PFSK-1 (cell line): Measurements from ENCODE around the gene LHX4.

Experiments
- REST ChIP-seq, 2 experiments: IDR thresholded peaks; 2 replicates each; pipeline versions ENCODE4 v1.6.1 to v1.8.0; 2011 to 2012; ENCODE audit warnings: low read depth in 2 of 2, low read length in 2 of 2, control low read depth in 1 of 2, inconsistent platforms in 1 of 2, mild to moderate bottlenecking in 1 of 2, moderate library complexity in 1 of 2; ENCODE audit not compliant: insufficient read depth in 1 of 2
- TAF1 ChIP-seq: IDR thresholded peaks from 2 replicates; pipeline ENCODE4 v1.6.1; 2012; ENCODE audit warnings: low read length, control low read depth, borderline replicate concordance; ENCODE audit not compliant: insufficient read depth

- TF ChIP-seq TAF1: no peak
- no peak for TF ChIP-seq REST (IDR thresholded peaks at IDR 0.05; ENCODE audit: insufficient read depth in 1 of 2, low read depth in 2 of 2, low read length in 2 of 2)
These were observed 8.6 kb upstream of the LHX4 start for GRCh38 chr1:180221462-180221861.
